ENCODE measurements around the gene GH2.
"Not testable (repeated sequence)": the region's sequence is repeated elsewhere in the genome, so short reads cannot be mapped to it uniquely, and the experiment has no call there.

The GH2 gene

DNA sequence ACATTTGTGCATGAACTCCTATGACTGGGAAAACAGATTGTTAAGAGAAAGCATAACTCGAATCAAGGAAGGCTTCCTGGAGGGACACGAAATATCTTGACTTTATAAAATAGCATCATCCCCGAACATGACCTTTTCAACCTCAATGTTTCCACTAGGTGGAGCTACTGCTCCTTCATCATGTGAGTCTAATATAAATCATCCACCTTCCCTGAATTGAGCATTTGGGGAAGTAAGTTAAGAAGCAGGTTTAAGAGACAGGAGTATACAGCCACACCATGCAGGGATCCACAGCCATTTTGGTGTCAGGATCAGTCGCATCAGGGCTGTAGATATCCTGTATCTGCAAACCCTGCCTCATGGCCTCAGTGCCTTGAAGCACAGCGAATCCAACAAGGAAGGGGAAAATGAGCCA lies 22.1 kb upstream of the GH2 start:
- TF ChIP-seq, protein P1, sequence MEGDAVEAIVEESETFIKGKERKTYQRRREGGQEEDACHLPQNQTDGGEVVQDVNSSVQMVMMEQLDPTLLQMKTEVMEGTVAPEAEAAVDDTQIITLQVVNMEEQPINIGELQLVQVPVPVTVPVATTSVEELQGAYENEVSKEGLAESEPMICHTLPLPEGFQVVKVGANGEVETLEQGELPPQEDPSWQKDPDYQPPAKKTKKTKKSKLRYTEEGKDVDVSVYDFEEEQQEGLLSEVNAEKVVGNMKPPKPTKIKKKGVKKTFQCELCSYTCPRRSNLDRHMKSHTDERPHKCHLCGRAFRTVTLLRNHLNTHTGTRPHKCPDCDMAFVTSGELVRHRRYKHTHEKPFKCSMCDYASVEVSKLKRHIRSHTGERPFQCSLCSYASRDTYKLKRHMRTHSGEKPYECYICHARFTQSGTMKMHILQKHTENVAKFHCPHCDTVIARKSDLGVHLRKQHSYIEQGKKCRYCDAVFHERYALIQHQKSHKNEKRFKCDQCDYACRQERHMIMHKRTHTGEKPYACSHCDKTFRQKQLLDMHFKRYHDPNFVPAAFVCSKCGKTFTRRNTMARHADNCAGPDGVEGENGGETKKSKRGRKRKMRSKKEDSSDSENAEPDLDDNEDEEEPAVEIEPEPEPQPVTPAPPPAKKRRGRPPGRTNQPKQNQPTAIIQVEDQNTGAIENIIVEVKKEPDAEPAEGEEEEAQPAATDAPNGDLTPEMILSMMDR (IDR thresholded peaks at IDR 0.05; ENCODE audit: low read depth, low read length), result peak; percentile 13
- peak in 1 of 2 donors; percentile 12 for DNase-seq (ENCODE audit: low read depth in 2 of 2)
- not testable (repeated sequence) for H3K4me3 ChIP-seq (replicated peaks in 1 of 2; ENCODE audit: low read depth in 2 of 2, low read length in 2 of 2)

DNA sequence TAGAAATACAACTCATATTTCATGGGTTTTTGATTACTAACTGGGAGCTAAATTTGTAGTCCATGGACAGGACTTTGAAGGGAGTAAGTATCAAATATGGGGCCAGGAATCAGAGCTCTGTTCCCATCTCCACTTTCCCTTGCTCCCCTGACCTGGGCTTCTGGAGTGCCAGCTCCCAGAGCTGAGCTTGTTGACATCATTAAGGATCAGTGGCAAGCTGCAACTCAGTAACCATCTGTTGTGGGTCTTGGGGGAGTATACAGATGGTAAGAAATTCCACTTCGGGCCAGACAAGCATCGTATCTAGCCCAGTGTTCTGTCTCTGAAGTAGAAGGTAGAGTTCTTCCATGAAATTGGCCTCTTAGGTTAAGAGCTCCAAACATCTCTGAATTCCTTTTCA lies 20.2 kb upstream of the GH2 start:
- DNase-seq (ENCODE audit: low read depth in 2 of 2); H3K4me3 ChIP-seq (replicated peaks in 1 of 2; ENCODE audit: low read depth in 2 of 2, low read length in 2 of 2): not testable (repeated sequence)

DNA sequence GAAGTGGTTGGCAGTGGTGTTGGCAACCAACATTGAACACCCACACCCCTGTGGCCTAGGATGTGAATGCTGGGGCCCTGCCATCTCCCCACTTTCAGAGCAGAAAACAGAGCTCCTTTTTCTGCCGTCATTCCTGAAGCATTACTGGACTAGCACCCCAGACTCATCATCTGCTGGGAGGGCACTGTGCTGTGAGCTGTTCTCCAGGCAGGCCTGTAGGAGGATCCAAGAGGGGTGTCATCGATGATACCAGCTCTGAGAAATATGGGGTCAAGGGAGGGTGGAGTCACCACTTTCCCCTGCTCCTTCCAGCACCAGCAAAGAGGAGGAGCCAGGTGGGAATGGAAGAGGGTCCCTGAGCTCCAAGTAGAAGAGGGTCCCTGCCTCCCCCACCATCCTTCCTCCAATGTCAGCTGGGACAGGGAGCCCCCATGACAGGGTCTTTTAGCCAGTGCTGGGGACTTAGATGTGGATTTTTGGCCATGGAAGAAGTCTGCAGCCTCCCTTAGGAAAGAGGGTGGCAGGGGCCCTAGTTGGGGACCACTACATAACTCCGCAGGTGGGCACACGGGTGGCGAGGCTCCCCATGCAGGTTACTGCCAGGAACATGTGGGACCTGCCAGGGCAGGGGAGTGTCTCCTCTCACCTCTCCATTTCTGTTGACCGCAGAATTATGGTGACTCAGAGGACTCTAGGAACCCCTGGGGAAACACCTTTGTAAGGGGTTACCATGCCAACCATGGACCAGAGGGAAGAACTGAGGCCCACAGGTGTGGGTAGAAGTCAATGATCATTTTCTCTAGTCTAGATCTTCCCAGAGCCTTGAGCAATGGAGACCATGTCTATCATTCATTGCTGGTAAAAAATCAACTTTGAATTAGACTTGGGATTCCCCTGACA lies 17.4 kb upstream of the GH2 start:
- not testable (repeated sequence) for DNase-seq (ENCODE audit: low read depth in 2 of 2); H3K4me3 ChIP-seq (replicated peaks in 1 of 2; ENCODE audit: low read depth in 2 of 2, low read length in 2 of 2)

DNA sequence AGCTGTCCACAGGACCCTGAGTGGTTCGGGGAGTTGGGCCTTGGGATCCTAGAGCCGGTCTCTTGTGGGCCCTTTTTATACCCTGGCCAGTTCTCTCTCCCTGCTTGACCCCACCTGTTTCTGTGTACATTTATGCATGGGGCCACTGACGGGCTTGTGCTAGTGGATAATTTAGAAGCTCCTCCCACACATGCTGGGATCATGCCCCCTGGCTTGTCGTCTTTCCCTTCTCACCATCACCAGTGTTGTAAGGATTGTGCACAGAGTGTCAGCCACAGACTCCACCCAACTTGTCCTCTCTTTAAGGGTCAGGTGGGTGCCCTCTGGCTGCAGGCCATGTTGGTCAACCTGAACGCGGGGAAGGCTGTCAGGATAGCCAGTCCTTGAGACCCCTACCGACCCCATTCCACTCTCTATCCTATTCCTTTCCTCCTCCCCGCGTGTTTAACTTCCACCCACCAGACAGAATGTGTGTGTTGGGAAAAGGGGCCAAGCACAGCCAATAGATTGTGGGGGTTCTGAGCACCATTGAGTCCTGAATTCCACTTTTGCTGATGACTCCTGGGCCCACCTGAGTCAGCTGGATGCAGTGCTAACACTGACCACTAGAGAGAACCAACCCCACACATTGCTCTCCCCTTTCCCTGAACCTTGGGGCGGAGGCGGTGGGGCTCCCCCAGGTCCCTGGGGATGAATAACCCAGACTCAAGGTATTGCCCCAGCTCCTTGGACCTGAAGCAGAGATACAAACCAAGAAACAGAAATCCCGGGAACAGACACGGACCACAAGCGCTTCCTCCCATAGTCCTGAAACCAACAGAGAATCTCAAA lies 15.0 kb upstream of the GH2 start, which contains the start of gene CSH1:
Gene CSH1, minus strand, starts transcription at position 51 of the 831 bp plus-strand sequence. CDS start 63 bp downstream, outside the sequence.
- H3K4me3 ChIP-seq (replicated peaks in 1 of 2; ENCODE audit: low read depth in 2 of 2, low read length in 2 of 2); DNase-seq (ENCODE audit: low read depth in 2 of 2): not testable (repeated sequence)

DNA sequence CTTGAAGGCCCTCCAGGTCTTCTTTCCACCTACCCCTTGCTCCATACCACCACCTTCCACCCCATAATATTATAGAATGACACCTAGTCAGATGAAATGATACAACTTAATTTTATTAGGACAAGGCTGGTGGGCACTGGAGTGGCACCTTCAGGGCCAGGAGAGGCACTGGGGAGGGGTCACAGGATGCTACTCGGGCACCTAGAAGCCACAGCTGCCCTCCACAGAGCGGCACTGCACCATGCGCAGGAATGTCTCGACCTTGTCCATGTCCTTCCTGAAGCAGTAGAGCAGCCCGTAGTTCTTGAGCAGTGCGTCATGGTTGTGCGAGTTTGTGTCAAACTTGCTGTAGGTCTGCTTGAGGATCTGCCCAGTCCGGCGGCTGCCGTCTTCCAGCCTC lies 13.1 kb upstream of the GH2 start:
- DNase-seq (ENCODE audit: low read depth in 2 of 2); H3K4me3 ChIP-seq (replicated peaks in 1 of 2; ENCODE audit: low read depth in 2 of 2, low read length in 2 of 2): not testable (repeated sequence)

DNA sequence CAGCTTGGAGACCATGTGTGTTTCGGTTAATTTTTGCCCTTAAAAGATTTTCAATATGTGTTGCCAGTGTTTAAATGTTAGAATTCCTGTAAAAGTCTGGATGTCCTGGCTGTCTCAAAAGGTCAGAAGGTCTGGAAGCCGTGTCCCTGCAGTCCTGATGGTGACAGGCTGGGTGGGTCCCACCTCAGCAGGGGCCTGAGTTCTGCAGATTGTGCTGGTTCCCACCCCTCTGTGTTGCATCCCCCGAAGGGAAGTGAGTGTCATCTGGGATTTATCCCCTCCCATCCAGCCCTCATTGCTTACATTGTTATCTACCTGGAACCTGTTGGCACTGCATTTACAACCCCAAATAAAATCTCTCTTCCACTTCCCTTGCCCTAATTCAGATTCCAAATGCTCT lies 12.3 kb upstream of the GH2 start:
- not testable (repeated sequence) for H3K4me3 ChIP-seq (replicated peaks in 1 of 2; ENCODE audit: low read depth in 2 of 2, low read length in 2 of 2); DNase-seq (ENCODE audit: low read depth in 2 of 2)

DNA sequence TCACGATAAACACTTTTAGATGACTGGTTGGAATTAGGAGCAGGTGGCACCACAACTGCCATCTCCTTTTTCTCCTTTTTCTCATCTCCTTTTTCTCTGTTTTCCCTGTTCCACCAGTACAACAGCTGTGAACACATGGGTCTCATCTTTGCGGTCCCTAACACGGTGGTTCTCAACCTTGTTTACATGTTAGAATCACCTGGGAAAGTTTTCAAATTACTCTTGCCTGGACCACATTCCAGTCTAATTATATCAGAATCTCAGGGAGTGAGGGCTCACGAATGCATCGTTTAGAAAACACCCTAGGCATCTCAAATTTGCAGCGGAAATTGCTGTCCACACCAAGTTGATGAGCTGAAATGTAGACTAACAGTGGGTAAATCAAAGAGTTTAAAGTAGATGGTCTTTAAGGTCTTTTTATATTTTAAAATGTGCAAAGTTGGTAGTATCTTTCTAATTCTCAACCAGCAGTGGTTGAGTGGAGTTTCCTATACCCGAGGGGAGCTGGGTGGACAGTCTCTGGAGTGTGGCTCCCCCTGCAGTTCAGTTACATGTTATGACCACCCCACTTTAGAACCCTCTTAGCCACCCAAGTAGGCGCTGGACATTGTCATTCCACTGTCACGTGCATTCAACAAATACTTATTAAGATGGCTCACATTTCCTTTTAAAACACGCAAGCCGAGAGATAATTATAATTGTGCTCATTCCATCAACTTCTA lies 10.7 kb upstream of the GH2 start:
- not testable (repeated sequence) for H3K4me3 ChIP-seq (replicated peaks in 1 of 2; ENCODE audit: low read depth in 2 of 2, low read length in 2 of 2); DNase-seq (ENCODE audit: low read depth in 2 of 2)

DNA sequence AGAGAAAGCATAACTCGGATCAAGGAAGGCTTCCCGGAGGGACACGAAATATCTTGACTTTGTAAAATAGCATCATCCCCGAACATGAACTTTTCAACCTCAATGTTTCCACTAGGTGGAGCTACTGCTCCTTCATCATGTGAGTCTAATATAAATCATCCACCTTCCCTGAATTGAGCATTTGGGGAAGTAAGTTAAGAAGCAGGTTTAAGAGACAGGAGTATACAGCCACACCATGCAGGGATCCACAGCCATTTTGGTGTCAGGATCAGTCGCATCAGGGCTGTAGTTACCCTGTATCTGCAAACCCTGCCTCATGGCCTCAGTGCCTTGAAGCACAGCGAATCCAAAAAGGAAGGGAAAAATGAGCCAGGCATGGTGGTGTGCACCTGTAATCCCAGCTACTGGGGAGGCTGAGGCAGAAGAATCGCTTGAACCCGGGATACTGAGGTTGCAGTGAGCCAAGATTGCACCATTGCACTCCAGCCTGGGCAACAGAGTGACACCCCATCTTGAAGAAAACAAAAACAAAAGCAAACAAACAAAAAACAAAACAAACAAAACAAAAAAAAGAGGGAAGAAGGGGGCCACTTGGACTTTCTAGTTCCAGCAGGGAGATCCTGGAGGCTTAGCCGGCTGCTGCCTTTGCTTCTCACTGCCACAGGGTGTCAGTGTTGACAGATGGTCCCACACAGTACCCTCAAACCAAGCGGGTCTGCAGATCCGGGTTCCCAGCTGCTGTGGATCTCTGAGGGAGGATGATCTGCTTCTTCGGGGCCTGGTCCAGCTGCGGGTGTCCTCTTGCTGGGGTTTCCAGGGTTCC lies 7.5 kb upstream of the GH2 start:
- H3K4me3 ChIP-seq (replicated peaks in 1 of 2; ENCODE audit: low read depth in 2 of 2, low read length in 2 of 2), result not testable (repeated sequence)
- peak; percentile 37 to 38 for DNase-seq (ENCODE audit: low read depth in 2 of 2)
- TF ChIP-seq, protein P1 (IDR thresholded peaks at IDR 0.05; ENCODE audit: low read depth, low read length), result peak; percentile 35

DNA sequence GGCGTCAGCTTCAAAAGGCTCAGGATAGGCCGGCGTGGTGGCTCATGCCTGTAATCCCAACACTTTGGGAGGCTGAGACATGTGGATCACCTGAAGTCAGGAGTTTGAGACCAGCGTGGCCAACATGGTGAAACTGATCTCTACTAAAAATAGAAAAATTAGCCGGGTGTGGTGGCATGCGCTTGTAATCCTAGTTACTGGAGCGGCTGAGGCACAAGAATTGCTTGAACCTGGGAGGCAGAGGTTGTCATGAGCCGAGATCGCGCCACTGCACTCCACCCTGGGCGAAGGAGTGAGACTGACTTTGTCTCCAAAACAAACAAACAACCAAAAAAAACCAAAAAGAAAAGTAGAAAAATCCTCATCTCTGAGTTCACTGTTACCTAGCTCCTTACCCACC lies 3.4 kb upstream of the GH2 start:
- not testable (repeated sequence) for DNase-seq (ENCODE audit: low read depth in 2 of 2); H3K4me3 ChIP-seq (replicated peaks in 1 of 2; ENCODE audit: low read depth in 2 of 2, low read length in 2 of 2)

DNA sequence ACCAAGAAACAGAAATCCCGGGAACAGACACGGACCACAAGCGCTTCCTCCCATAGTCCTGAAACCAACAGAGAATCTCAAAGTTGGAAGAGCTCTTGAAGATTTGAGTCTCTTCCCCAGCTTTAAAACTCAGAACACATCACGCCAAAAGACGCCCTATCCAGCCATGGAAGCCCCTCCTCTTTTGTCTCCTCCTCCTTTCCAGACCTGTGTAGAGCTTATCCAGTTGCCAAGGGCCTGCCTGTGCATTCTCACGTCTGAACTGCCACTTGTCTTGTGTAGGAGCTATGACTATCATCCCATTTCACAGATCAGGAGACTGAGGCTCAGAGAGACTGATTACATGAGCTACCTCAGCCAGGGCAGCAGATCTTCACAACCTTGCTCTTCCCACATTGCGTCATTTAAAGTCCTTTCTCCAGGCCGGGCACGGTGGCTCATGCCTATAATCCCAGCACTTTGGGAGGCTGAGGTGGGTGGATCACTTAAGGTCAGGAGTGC lies 932 bp upstream of the GH2 start:
- H3K4me3 ChIP-seq (replicated peaks in 1 of 2; ENCODE audit: low read depth in 2 of 2, low read length in 2 of 2); DNase-seq (ENCODE audit: low read depth in 2 of 2): not testable (repeated sequence)
